ENCODE data around the gene SMIM11.
"Not testable (repeated sequence)": the region's sequence is repeated elsewhere in the genome, so short reads cannot be mapped to it uniquely, and the experiment has no call there.

The SMIM11 gene

GRCh38 chr21:34369741-34370140 is 5.6 kb upstream of the SMIM11 start:
- Histone ChIP-seq H3K9ac (ENCODE audit: low read length) (no peak overlapping the region), H3K4me2 (ENCODE audit: low read length, poor library complexity, severe bottlenecking) (no peak overlapping the region), H2AFZ (ENCODE audit: low read depth, low read length) (no peak overlapping the region), H2BK15ac (ENCODE audit: low read depth, poor library complexity, severe bottlenecking) (no peak overlapping the region), H3K27ac (ENCODE audit: low read length, poor library complexity, severe bottlenecking) (no peak overlapping the region), H3K9me3 (ENCODE audit: control insufficient read depth, low read length) (no peaks in the 10 kb centered on the region), H3K36me3 (ENCODE audit: control insufficient read depth in 1 of 2, insufficient read depth in 2 of 2, low read depth in 1 of 2, low read length in 2 of 2) (no peaks in the 10 kb centered on the region), H3K23ac (ENCODE audit: low read length in 2 of 2) (no peak overlapping the region), H3K79me1 (replicated peaks; ENCODE audit: low read length, poor library complexity, severe bottlenecking) (no peaks in the 10 kb centered on the region), H3K18ac (ENCODE audit: low read depth in 1 of 2, low read length in 2 of 2) (no peak overlapping the region), H3K4me1 (ENCODE audit: control insufficient read depth, insufficient read depth, low read depth, low read length) (no peaks in the 10 kb centered on the region), H3K4me3 (ENCODE audit: insufficient read depth in 1 of 2, low read depth in 1 of 2, low read length in 2 of 2) (no peak overlapping the region), H4K8ac (ENCODE audit: low read length) (no peak overlapping the region), H2AK5ac (ENCODE audit: low read length, severe bottlenecking) (no peak overlapping the region), H2BK5ac (ENCODE audit: low read depth, low read length, poor library complexity, severe bottlenecking) (no peak overlapping the region), H2BK120ac (ENCODE audit: low read depth, low read length) (no peak overlapping the region), H3K27me3 (ENCODE audit: control insufficient read depth in 1 of 2, insufficient read depth in 1 of 2, low read length in 2 of 2) (peaks cover 0 to 7% of the 10 kb centered on the region in 2 experiments), H2BK12ac (ENCODE audit: low read length in 2 of 2) (no peak overlapping the region), H4K91ac (ENCODE audit: low read length) (no peak overlapping the region), H3K14ac (ENCODE audit: low read length in 2 of 2) (no peak overlapping the region), H3K4ac (ENCODE audit: low read depth in 1 of 2, low read length in 2 of 2) (no peak overlapping the region)
- DNase-seq = no peak
- WGBS = no CpG with 5 or more reads among the region's 1 CpG

- H2BK120ac ChIP-seq (ENCODE audit: low read depth, low read length) = no peak overlapping the region
- 97% methylated on average over 4 of the region's 5 CpGs for WGBS
Measured at GRCh38 chr21:34372321-34372720, 3.0 kb upstream of the SMIM11 start.

GRCh38 chr21:34374462-34374861 is 845 bp upstream of the SMIM11 start:
- not testable (repeated sequence) for H3K4me1 ChIP-seq (ENCODE audit: control insufficient read depth, insufficient read depth, low read depth, low read length); H3K4me3 ChIP-seq (ENCODE audit: insufficient read depth in 1 of 2, low read depth in 1 of 2, low read length in 2 of 2); H3K27me3 ChIP-seq (ENCODE audit: control insufficient read depth in 1 of 2, insufficient read depth in 1 of 2, low read length in 2 of 2); DNase-seq; H3K23ac ChIP-seq (ENCODE audit: low read length in 2 of 2); H3K79me1 ChIP-seq (replicated peaks; ENCODE audit: low read length, poor library complexity, severe bottlenecking); H3K36me3 ChIP-seq (ENCODE audit: control insufficient read depth in 1 of 2, insufficient read depth in 2 of 2, low read depth in 1 of 2, low read length in 2 of 2); H2BK5ac ChIP-seq (ENCODE audit: low read depth, low read length, poor library complexity, severe bottlenecking); H3K9me3 ChIP-seq (ENCODE audit: control insufficient read depth, low read length); H3K14ac ChIP-seq (ENCODE audit: low read length in 2 of 2); H3K18ac ChIP-seq (ENCODE audit: low read depth in 1 of 2, low read length in 2 of 2); H2AFZ ChIP-seq (ENCODE audit: low read depth, low read length); H4K91ac ChIP-seq (ENCODE audit: low read length); H3K27ac ChIP-seq (ENCODE audit: low read length, poor library complexity, severe bottlenecking); H2BK12ac ChIP-seq (ENCODE audit: low read length in 2 of 2); H2AK5ac ChIP-seq (ENCODE audit: low read length, severe bottlenecking); H4K8ac ChIP-seq (ENCODE audit: low read length); H2BK120ac ChIP-seq (ENCODE audit: low read depth, low read length); H3K9ac ChIP-seq (ENCODE audit: low read length); H3K4me2 ChIP-seq (ENCODE audit: low read length, poor library complexity, severe bottlenecking); H3K4ac ChIP-seq (ENCODE audit: low read depth in 1 of 2, low read length in 2 of 2); H2BK15ac ChIP-seq (ENCODE audit: low read depth, poor library complexity, severe bottlenecking)
- no CpG with 5 or more reads among the region's 8 CpGs for WGBS

More at GRCh38 chr21:34372321-34372720, 3.0 kb upstream of the SMIM11 start:
- H3K36me3 ChIP-seq (ENCODE audit: control insufficient read depth in 1 of 2, insufficient read depth in 2 of 2, low read depth in 1 of 2, low read length in 2 of 2) = no peaks in the 10 kb centered on the region
- no peaks in the 10 kb centered on the region for H3K4me1 ChIP-seq (ENCODE audit: control insufficient read depth, insufficient read depth, low read depth, low read length)
- no peak overlapping the region for H2AK5ac ChIP-seq (ENCODE audit: low read length, severe bottlenecking)
- no peak overlapping the region for H2BK5ac ChIP-seq (ENCODE audit: low read depth, low read length, poor library complexity, severe bottlenecking)
- no peak overlapping the region for H2AFZ ChIP-seq (ENCODE audit: low read depth, low read length)
- no peaks in the 10 kb centered on the region for H3K79me1 ChIP-seq (replicated peaks; ENCODE audit: low read length, poor library complexity, severe bottlenecking)
- no peaks in the 10 kb centered on the region for H3K9me3 ChIP-seq (ENCODE audit: control insufficient read depth, low read length)
- DNase-seq = no peak
- no peak overlapping the region for H3K27ac ChIP-seq (ENCODE audit: low read length, poor library complexity, severe bottlenecking)
- H4K91ac ChIP-seq (ENCODE audit: low read length) = no peak overlapping the region
- no peak overlapping the region for H3K18ac ChIP-seq (ENCODE audit: low read depth in 1 of 2, low read length in 2 of 2)
- H3K4ac ChIP-seq (ENCODE audit: low read depth in 1 of 2, low read length in 2 of 2) = no peak overlapping the region
- H3K14ac ChIP-seq (ENCODE audit: low read length in 2 of 2) = peak overlapping the region in 1 of 2 experiments; percentile 1
- H3K9ac ChIP-seq (ENCODE audit: low read length) = no peak overlapping the region
- H3K27me3 ChIP-seq (ENCODE audit: control insufficient read depth in 1 of 2, insufficient read depth in 1 of 2, low read length in 2 of 2) = peaks cover 0 to 7% of the 10 kb centered on the region in 2 experiments
- H2BK15ac ChIP-seq (ENCODE audit: low read depth, poor library complexity, severe bottlenecking) = no peak overlapping the region
- H4K8ac ChIP-seq (ENCODE audit: low read length) = no peak overlapping the region
- H3K4me2 ChIP-seq (ENCODE audit: low read length, poor library complexity, severe bottlenecking) = no peak overlapping the region
- no peak overlapping the region for H3K4me3 ChIP-seq (ENCODE audit: insufficient read depth in 1 of 2, low read depth in 1 of 2, low read length in 2 of 2)
- no peak overlapping the region for H2BK12ac ChIP-seq (ENCODE audit: low read length in 2 of 2)
- no peak overlapping the region for H3K23ac ChIP-seq (ENCODE audit: low read length in 2 of 2)

GRCh38 chr21:34375619-34375972 is 289 bp downstream of the SMIM11 start:
- not testable (repeated sequence) for DNase-seq; H3K36me3 ChIP-seq (ENCODE audit: control insufficient read depth in 1 of 2, insufficient read depth in 2 of 2, low read depth in 1 of 2, low read length in 2 of 2); H3K18ac ChIP-seq (ENCODE audit: low read depth in 1 of 2, low read length in 2 of 2); H2BK15ac ChIP-seq (ENCODE audit: low read depth, poor library complexity, severe bottlenecking); H3K4me1 ChIP-seq (ENCODE audit: control insufficient read depth, insufficient read depth, low read depth, low read length); H3K27me3 ChIP-seq (ENCODE audit: control insufficient read depth in 1 of 2, insufficient read depth in 1 of 2, low read length in 2 of 2); H2BK12ac ChIP-seq (ENCODE audit: low read length in 2 of 2); H3K79me1 ChIP-seq (replicated peaks; ENCODE audit: low read length, poor library complexity, severe bottlenecking); H3K23ac ChIP-seq (ENCODE audit: low read length in 2 of 2); H2AK5ac ChIP-seq (ENCODE audit: low read length, severe bottlenecking); H4K91ac ChIP-seq (ENCODE audit: low read length); H3K4me2 ChIP-seq (ENCODE audit: low read length, poor library complexity, severe bottlenecking); H4K8ac ChIP-seq (ENCODE audit: low read length); H3K9ac ChIP-seq (ENCODE audit: low read length); H2AFZ ChIP-seq (ENCODE audit: low read depth, low read length); H3K27ac ChIP-seq (ENCODE audit: low read length, poor library complexity, severe bottlenecking); H3K4ac ChIP-seq (ENCODE audit: low read depth in 1 of 2, low read length in 2 of 2); H3K4me3 ChIP-seq (ENCODE audit: insufficient read depth in 1 of 2, low read depth in 1 of 2, low read length in 2 of 2); H2BK5ac ChIP-seq (ENCODE audit: low read depth, low read length, poor library complexity, severe bottlenecking); H3K14ac ChIP-seq (ENCODE audit: low read length in 2 of 2); H2BK120ac ChIP-seq (ENCODE audit: low read depth, low read length); H3K9me3 ChIP-seq (ENCODE audit: control insufficient read depth, low read length)
- WGBS = no CpG with 5 or more reads among the region's 33 CpGs
